ENCODE results near the gene MAP7. TPM values are rescaled to one million over a fixed set of nuclear protein-coding genes. Genes with fewer than 3 reads are reported as not detected.
A peak's percentile ranks its signal among the peaks of the same experiment; 100 is the strongest.

The MAP7 gene
- total and polyA plus RNA-seq, 9 of the 15 experiments (the other 6 are each of a cell fraction or from before 2014, with no cell fraction given), result 0.76 to 7.7 (median 3.9) TPM

DNA sequence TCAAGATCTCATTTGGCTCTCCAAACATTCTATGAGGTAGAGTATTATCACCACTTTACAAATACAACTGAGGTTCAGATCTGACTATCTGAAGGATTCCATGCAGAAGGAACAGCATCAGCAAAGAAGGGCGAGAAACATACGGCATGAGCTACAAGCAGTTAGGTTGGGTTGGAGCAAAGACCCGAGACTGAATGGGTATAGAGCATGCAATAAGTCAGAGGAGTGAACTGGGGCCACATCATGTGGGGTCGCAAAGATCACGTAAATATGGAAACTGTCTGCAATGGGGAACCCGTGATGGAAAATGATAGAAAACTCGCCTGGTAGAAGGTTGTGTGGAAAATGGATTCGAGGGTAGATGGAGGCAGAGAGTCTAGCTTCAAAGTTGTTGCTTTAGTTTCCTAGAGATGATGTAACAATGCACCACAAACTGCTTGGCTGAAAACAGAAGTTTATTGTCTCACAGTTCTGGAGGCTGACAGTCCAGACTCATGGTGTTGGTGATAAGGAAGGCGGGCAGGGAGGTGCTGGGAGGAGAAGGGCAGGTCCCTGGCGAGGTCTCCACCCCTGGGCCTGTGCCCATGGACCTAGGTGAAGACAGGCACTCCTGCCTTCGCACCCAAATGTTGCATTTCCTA, 216.3 kb downstream of the MAP7 start (continued):
- TF ChIP-seq, protein P1, sequence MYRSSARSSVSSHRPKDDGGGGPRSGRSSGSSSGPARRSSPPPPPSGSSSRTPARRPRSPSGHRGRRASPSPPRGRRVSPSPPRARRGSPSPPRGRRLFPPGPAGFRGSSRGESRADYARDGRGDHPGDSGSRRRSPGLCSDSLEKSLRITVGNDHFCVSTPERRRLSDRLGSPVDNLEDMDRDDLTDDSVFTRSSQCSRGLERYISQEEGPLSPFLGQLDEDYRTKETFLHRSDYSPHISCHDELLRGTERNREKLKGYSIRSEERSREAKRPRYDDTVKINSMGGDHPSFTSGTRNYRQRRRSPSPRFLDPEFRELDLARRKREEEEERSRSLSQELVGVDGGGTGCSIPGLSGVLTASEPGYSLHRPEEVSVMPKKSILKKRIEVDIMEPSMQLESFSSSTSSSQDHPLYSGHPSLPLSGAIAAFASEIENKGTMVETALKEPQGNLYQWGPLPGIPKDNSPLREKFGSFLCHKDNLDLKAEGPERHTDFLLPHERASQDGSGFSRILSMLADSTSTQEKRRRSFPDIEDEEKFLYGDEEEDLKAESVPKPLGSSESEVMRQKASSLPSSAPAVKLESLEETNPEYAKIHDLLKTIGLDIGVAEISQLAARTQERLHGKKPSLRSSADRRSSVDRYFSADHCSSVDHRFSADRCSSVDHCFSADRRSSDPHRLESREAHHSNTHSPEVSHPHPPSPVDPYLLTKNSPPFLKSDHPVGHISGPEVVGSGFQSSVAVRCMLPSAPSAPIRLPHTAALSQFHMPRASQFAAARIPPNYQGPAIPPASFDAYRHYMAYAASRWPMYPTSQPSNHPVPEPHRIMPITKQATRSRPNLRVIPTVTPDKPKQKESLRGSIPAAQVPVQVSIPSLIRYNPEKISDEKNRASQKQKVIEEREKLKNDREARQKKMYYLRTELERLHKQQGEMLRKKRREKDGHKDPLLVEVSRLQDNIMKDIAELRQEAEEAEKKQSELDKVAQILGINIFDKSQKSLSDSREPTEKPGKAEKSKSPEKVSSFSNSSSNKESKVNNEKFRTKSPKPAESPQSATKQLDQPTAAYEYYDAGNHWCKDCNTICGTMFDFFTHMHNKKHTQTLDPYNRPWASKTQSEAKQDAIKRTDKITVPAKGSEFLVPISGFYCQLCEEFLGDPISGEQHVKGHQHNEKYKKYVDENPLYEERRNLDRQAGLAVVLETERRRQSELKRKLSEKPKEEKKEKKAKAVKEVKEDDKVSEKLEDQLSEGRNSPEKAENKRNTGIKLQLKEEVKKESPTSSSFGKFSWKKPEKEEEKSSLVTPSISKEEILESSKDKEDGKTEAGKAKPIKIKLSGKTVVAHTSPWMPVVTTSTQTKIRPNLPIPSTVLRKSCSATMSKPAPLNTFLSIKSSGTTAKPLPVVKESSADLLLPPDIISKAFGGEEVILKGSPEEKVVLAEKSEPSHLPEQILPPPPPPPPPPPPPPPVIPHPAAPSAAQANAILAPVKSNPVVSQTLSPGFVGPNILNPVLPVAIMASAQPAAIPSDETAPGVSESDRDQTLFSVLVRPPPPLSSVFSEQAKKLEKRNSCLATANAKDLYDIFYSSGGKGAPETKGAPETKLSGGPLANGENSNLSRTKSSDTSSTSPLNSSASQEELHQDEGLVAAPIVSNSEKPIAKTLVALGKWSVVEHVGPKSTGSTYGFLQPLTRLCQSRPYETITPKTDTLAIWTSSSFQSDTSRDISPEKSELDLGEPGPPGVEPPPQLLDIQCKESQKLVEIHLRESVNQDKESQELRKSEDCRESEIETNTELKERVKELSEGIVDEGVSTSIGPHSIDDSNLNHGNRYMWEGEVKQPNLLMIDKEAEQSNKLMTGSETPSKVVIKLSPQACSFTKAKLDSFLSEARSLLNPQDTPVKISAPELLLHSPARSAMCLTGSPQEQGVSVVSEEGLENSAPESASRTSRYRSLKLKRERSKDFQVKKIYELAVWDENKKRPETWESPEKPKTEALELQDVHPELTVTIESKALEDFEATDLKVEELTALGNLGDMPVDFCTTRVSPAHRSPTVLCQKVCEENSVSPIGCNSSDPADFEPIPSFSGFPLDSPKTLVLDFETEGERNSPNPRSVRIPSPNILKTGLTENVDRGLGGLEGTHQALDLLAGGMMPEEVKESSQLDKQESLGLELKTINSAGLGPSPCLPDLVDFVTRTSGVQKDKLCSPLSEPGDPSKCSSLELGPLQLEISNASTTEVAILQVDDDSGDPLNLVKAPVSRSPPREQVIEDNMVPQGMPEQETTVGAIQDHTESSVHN (IDR thresholded peaks at IDR 0.05; ENCODE audit: borderline replicate concordance in 1 of 2, low read depth in 1 of 2), result no peak
- TF ChIP-seq, protein P2, sequence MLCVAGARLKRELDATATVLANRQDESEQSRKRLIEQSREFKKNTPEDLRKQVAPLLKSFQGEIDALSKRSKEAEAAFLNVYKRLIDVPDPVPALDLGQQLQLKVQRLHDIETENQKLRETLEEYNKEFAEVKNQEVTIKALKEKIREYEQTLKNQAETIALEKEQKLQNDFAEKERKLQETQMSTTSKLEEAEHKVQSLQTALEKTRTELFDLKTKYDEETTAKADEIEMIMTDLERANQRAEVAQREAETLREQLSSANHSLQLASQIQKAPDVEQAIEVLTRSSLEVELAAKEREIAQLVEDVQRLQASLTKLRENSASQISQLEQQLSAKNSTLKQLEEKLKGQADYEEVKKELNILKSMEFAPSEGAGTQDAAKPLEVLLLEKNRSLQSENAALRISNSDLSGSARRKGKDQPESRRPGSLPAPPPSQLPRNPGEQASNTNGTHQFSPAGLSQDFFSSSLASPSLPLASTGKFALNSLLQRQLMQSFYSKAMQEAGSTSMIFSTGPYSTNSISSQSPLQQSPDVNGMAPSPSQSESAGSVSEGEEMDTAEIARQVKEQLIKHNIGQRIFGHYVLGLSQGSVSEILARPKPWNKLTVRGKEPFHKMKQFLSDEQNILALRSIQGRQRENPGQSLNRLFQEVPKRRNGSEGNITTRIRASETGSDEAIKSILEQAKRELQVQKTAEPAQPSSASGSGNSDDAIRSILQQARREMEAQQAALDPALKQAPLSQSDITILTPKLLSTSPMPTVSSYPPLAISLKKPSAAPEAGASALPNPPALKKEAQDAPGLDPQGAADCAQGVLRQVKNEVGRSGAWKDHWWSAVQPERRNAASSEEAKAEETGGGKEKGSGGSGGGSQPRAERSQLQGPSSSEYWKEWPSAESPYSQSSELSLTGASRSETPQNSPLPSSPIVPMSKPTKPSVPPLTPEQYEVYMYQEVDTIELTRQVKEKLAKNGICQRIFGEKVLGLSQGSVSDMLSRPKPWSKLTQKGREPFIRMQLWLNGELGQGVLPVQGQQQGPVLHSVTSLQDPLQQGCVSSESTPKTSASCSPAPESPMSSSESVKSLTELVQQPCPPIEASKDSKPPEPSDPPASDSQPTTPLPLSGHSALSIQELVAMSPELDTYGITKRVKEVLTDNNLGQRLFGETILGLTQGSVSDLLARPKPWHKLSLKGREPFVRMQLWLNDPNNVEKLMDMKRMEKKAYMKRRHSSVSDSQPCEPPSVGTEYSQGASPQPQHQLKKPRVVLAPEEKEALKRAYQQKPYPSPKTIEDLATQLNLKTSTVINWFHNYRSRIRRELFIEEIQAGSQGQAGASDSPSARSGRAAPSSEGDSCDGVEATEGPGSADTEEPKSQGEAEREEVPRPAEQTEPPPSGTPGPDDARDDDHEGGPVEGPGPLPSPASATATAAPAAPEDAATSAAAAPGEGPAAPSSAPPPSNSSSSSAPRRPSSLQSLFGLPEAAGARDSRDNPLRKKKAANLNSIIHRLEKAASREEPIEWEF (CRISPR knock-in tag; IDR thresholded peaks at IDR 0.05), result no peak
- TF ChIP-seq ZNF79 (CRISPR knock-in tag; IDR thresholded peaks at IDR 0.05; ENCODE audit: low read depth) (no peak), TBL1XR1 (IDR thresholded peaks at IDR 0.05; ENCODE audit: low read length in 2 of 2) (peak in 1 of 2 experiments; percentile 5; a peak in 1 of 4 replicates), ZNF561 (CRISPR knock-in tag; conservative IDR thresholded peaks at IDR 0.05) (no peak), CEBPG (CRISPR knock-in tag; IDR thresholded peaks at IDR 0.05) (peak; percentile 87), CEBPG (tag; conservative IDR thresholded peaks at IDR 0.05 in 1 of 2, IDR thresholded peaks at IDR 0.05 in 1 of 2) (peak; percentile 95 to 96), SMARCB1 (IDR thresholded peaks at IDR 0.05; ENCODE audit: insufficient read length, low read depth) (no peak), FOXK2 (conservative IDR thresholded peaks at IDR 0.05 in 1 of 2, IDR thresholded peaks at IDR 0.05 in 1 of 2; ENCODE audit: low read depth in 2 of 2) (no peak), MECOM (CRISPR knock-in tag; IDR thresholded peaks at IDR 0.05) (no peak), HNRNPL (IDR thresholded peaks at IDR 0.05; ENCODE audit: low read depth, low read length) (no peak), SPI1 (IDR thresholded peaks at IDR 0.05; ENCODE audit: borderline replicate concordance, low read depth, low read length) (no peak)
- TF ChIP-seq, protein P3, sequence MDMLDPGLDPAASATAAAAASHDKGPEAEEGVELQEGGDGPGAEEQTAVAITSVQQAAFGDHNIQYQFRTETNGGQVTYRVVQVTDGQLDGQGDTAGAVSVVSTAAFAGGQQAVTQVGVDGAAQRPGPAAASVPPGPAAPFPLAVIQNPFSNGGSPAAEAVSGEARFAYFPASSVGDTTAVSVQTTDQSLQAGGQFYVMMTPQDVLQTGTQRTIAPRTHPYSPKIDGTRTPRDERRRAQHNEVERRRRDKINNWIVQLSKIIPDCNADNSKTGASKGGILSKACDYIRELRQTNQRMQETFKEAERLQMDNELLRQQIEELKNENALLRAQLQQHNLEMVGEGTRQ (CRISPR knock-in tag; IDR thresholded peaks at IDR 0.05), result no peak
